Keratinocyte (primary cell): Measurements from ENCODE around the gene ARHGAP5. TPM values are rescaled to one million over a fixed set of nuclear protein-coding genes. Genes with fewer than 3 reads are reported as not detected.

ENCODE experiments used
- DNase-seq: peaks from one replicate; pipeline ENCODE4 v3.0.0-alpha.2; 2011; ENCODE audit warnings: low read depth, missing footprints, low spot score
- FAIRE-seq: peaks from 2 replicates; lab custom pipeline; 2011; peaks lifted over from hg19 to GRCh38; lab: Jason Lieb, UNC
- H2AFZ ChIP-seq: 2 replicates; pipeline ENCODE4 v1.6.0; 2012; ENCODE audit warnings: low read length, control low read depth, inconsistent platforms; ENCODE audit not compliant: control insufficient read depth
- H3K27ac ChIP-seq: 2 replicates; pipeline ENCODE4 v1.5.1; 2011; ENCODE audit warnings: low read length; ENCODE audit not compliant: control insufficient read depth, insufficient read depth
- H3K27me3 ChIP-seq: 3 replicates; pipeline ENCODE4 v1.6.0; 2011; ENCODE audit warnings: low read length; ENCODE audit not compliant: control insufficient read depth, insufficient read depth; ENCODE audit errors: extremely low read depth
- H3K36me3 ChIP-seq, 2 experiments: 2 replicates in 1 of 2; 3 replicates in 1 of 2; pipeline ENCODE4 v1.5.1; 2011; ENCODE audit warnings: low read length in 2 of 2, mild to moderate bottlenecking in 1 of 2; ENCODE audit not compliant: control insufficient read depth in 2 of 2, insufficient read depth in 2 of 2; ENCODE audit errors: extremely low read depth in 1 of 2
- H3K4me1 ChIP-seq: 3 replicates; pipeline ENCODE4 v1.5.1; 2011; ENCODE audit warnings: low read length; ENCODE audit not compliant: control insufficient read depth, insufficient read depth; ENCODE audit errors: extremely low read depth
- H3K4me2 ChIP-seq: 3 replicates; pipeline ENCODE4 v1.6.0; 2011; ENCODE audit warnings: low read depth, low read length; ENCODE audit not compliant: control insufficient read depth, insufficient read depth; ENCODE audit errors: extremely low read depth
- H3K4me3 ChIP-seq, 3 experiments: fragments of 200-600 bp in 1 of 3; sonication (generic) in 1 of 3; 2 replicates in 2 of 3; 3 replicates in 1 of 3; pipeline ENCODE4 v1.5.1; 2011 to 2016; ENCODE audit warnings: low read length in 3 of 3, mild to moderate bottlenecking in 3 of 3, control low read depth in 2 of 3, inconsistent platforms in 1 of 3, low read depth in 1 of 3, mixed read lengths in 1 of 3, mixed run types in 1 of 3, moderate library complexity in 1 of 3; ENCODE audit not compliant: control insufficient read depth in 2 of 3, insufficient read depth in 2 of 3; ENCODE audit errors: extremely low read depth in 1 of 3
- H3K79me2 ChIP-seq: 2 replicates; pipeline ENCODE4 v1.6.0; 2012; ENCODE audit warnings: low read length; ENCODE audit not compliant: control insufficient read depth, insufficient read depth
- H3K9ac ChIP-seq: 3 replicates; pipeline ENCODE4 v1.6.0; 2011; ENCODE audit warnings: low read length; ENCODE audit not compliant: control insufficient read depth, insufficient read depth; ENCODE audit errors: extremely low read depth
- H3K9me1 ChIP-seq: 3 replicates; pipeline ENCODE4 v1.6.0; 2011; ENCODE audit warnings: low read length; ENCODE audit not compliant: control insufficient read depth, insufficient read depth; ENCODE audit errors: extremely low read depth
- H3K9me3 ChIP-seq: 2 replicates; pipeline ENCODE4 v1.5.1; 2012; ENCODE audit warnings: low read depth, low read length; ENCODE audit not compliant: control insufficient read depth
- H4K20me1 ChIP-seq: 3 replicates; pipeline ENCODE4 v1.6.0; 2011; ENCODE audit warnings: low read length; ENCODE audit not compliant: control insufficient read depth, insufficient read depth; ENCODE audit errors: extremely low read depth
- EZH2 ChIP-seq: IDR thresholded peaks from one replicate; pipeline ENCODE4 v1.6.1; 2012; ENCODE audit warnings: inconsistent platforms, mild to moderate bottlenecking, low read length, moderate library complexity
- dilution Hi-C: fragments of 300-500 bp; cut with MboI; formaldehyde crosslinking; loops from one replicate; pipeline ENCODE4 v1.7.0; 2020; ENCODE audit warnings: low sequenced_read_pairs; ENCODE audit not compliant: extremely low pct_ligation_motif_present
- polyA plus RNA-seq, 5 experiments: library from polyadenylated mRNA; depleted of rRNA in 3 of 5; stranded (reverse) in 3 of 5; stranded (forward) in 1 of 5; unstranded in 1 of 5; fragments of >200 nt; gene quantifications; 1 replicate in 1 of 5; 2 replicates in 3 of 5; 3 replicates in 1 of 5; pipeline versions ENCODE4 v1.2.1 to v1.2.3, GENCODE V29; 2011 to 2012; ENCODE audit warnings: missing spikeins in 2 of 5, low read depth in 1 of 5, low replicate concordance in 1 of 5
- TF ChIP-seq, protein P1 (sequence below), 3 experiments: IDR thresholded peaks in 1 of 3; conservative IDR thresholded peaks in 1 of 3; optimal IDR thresholded peaks in 1 of 3; 2 replicates in 2 of 3; 3 replicates in 1 of 3; pipeline versions ENCODE3 to v1.5.1; 2011; ENCODE audit warnings: low read length in 3 of 3, mild to moderate bottlenecking in 3 of 3, moderate library complexity in 2 of 3, control low read depth in 1 of 3, inconsistent platforms in 1 of 3; ENCODE audit not compliant: insufficient read depth in 2 of 3; ENCODE audit errors: extremely low read depth in 1 of 3

Gene ARHGAP5
- polyA plus RNA-seq, 1 donor (not counting 4 experiments of a cell fraction or from before 2014, with no cell fraction given): 43.1 TPM

DNA sequence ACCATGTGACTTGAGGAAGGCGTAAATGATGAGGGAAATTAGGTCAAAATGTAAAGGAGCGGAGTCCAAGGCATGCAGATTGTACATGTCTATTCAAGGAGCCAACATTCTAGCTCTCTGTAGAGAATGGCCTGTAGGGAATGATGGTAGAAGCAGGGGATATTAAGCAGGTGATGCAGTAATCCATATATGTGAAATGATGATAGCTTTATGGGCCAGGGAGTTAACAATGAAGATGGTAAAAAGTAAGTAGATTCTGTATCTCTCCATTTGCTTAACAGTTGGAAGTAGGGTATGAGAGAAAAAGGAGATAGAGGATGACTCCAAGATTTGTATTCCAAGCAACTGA, 33.4 kb downstream of the ARHGAP5 start:
- Histone ChIP-seq H3K27ac (no peak overlapping the region), H3K36me3 (peaks cover 2 to 3% of the 10 kb centered on the region in 2 experiments), H3K79me2 (peaks cover 89% of the 10 kb centered on the region), H3K4me2 (no peak overlapping the region), H3K4me3 (no peak overlapping the region), H4K20me1 (peaks cover 8% of the 10 kb centered on the region), H3K4me1 (no peaks in the 10 kb centered on the region), H3K9ac (no peak overlapping the region), H3K27me3 (no peaks in the 10 kb centered on the region), H3K9me3 (no peaks in the 10 kb centered on the region), H2AFZ (no peak overlapping the region), H3K9me1 (peaks cover 4% of the 10 kb centered on the region)
- FAIRE-seq (no peak), DNase-seq (no peak)
- no peak for TF ChIP-seq EZH2
- TF ChIP-seq, protein P1, sequence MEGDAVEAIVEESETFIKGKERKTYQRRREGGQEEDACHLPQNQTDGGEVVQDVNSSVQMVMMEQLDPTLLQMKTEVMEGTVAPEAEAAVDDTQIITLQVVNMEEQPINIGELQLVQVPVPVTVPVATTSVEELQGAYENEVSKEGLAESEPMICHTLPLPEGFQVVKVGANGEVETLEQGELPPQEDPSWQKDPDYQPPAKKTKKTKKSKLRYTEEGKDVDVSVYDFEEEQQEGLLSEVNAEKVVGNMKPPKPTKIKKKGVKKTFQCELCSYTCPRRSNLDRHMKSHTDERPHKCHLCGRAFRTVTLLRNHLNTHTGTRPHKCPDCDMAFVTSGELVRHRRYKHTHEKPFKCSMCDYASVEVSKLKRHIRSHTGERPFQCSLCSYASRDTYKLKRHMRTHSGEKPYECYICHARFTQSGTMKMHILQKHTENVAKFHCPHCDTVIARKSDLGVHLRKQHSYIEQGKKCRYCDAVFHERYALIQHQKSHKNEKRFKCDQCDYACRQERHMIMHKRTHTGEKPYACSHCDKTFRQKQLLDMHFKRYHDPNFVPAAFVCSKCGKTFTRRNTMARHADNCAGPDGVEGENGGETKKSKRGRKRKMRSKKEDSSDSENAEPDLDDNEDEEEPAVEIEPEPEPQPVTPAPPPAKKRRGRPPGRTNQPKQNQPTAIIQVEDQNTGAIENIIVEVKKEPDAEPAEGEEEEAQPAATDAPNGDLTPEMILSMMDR (optimal IDR thresholded peaks at IDR 0.05 in 1 of 3, IDR thresholded peaks at IDR 0.05 in 1 of 3, conservative IDR thresholded peaks at IDR 0.05 in 1 of 3; ENCODE audit: extremely low read depth in 1 of 3, insufficient read depth in 2 of 3, low read length in 3 of 3): no peak
- dilution Hi-C loops: no loop called here

DNA sequence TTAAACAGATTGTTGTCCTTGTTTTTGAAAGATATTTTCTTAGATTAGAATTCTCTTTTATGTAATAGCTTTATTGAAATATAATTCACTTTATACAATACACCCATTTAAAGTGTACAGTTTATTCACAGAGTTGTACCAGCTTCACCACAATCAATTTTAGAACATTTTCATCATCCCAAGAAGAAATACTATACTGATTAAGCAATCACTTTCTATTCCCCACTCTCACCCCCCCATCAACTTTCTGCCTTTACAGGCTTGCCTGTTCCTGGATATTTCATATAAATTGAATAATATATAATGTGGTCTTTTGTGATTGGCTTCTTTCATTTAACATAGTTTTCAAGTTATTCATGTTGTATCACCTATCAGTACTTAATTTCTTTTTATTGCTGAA, 44.4 kb downstream of the ARHGAP5 start:
- dilution Hi-C loops: no loop called here

More for the DNA sequence above, 44.4 kb downstream of the ARHGAP5 start:
- Histone ChIP-seq H3K27me3 (no peaks in the 10 kb centered on the region), H3K4me2 (no peak overlapping the region), H3K79me2 (peaks cover 76% of the 10 kb centered on the region), H3K36me3 (peaks cover 0 to 1% of the 10 kb centered on the region in 2 experiments), H3K9ac (no peak overlapping the region), H3K4me3 (no peak overlapping the region), H2AFZ (no peak overlapping the region), H3K9me1 (peaks cover 2% of the 10 kb centered on the region), H3K27ac (no peak overlapping the region), H3K4me1 (peaks cover 11% of the 10 kb centered on the region), H3K9me3 (no peaks in the 10 kb centered on the region), H4K20me1 (no peaks in the 10 kb centered on the region)
- no peak for TF ChIP-seq EZH2
- TF ChIP-seq, protein P1 (optimal IDR thresholded peaks at IDR 0.05 in 1 of 3, IDR thresholded peaks at IDR 0.05 in 1 of 3, conservative IDR thresholded peaks at IDR 0.05 in 1 of 3; ENCODE audit: extremely low read depth in 1 of 3, insufficient read depth in 2 of 3, low read length in 3 of 3): no peak
- DNase-seq (no peak), FAIRE-seq (no peak)
